T-helper 2 cell treated with Interferon-gamma antibody and Interleukin-4, amounts not matched to agents 5 μg/mL and 100 μg/mL, for 36 hours (primary cell): ENCODE data around the gene HBM.
"Not testable (repeated sequence)": the region's sequence is repeated elsewhere in the genome, so short reads cannot be mapped to it uniquely, and the experiment has no call there.

Source experiments
- DNase-seq: peaks from one replicate; pipeline ENCODE4 v3.0.0; 2021; ENCODE audit warnings: low spot score
- H3K27ac Mint-ChIP-seq: one replicate; pipeline ENCODE4 v1.8.0; 2021; ENCODE audit warnings: mild to moderate bottlenecking, mixed read lengths
- H3K27me3 Mint-ChIP-seq: one replicate; pipeline ENCODE4 v1.8.0; 2021; ENCODE audit warnings: low read depth, mixed read lengths
- H3K36me3 Mint-ChIP-seq: one replicate; pipeline ENCODE4 v1.8.0; 2021; ENCODE audit warnings: low read depth, mixed read lengths
- H3K4me1 Mint-ChIP-seq: one replicate; pipeline ENCODE4 v1.8.0; 2021; ENCODE audit warnings: low read depth, mixed read lengths
- H3K4me3 Mint-ChIP-seq: one replicate; pipeline ENCODE4 v1.8.0; 2022; ENCODE audit warnings: mild to moderate bottlenecking, moderate library complexity, mixed read lengths
- H3K9me3 Mint-ChIP-seq: one replicate; pipeline ENCODE4 v1.8.0; 2021; ENCODE audit warnings: mixed read lengths

Gene HBM

DNA sequence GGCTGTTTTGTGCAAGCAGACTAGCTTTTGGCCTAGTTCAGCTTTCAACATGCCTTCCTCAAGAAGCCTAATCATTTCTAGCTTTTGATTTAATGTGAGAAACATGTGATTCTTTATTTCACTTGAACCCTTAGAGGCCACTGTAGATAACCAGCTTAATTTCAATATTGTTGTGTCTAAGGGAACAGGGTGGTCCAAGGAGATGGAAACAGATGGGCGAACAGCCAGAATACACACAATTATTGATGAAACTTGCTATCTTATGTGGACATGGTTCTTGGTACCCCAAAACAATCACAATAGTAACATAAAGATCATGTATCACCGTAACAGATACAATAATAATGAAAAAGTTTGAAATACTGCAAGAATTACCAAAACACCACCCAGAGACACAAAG lies 32.1 kb upstream of the HBM start:
- Mint-ChIP-seq H3K4me1 (peaks cover 35% of the 10 kb centered on the region), H3K27me3 (no peaks in the 10 kb centered on the region), H3K36me3 (peaks cover 5% of the 10 kb centered on the region), H3K27ac (no peak overlapping the region), H3K9me3 (no peaks in the 10 kb centered on the region), H3K4me3 (no peak overlapping the region)
- no peak for DNase-seq

GRCh38 chr16:138049-138417 lies 27.7 kb upstream of the HBM start:
- Mint-ChIP-seq H3K36me3 (peaks cover 5% of the 10 kb centered on the region), H3K4me3 (peak overlapping the region; percentile 87), H3K9me3 (no peaks in the 10 kb centered on the region), H3K4me1 (peaks cover 18% of the 10 kb centered on the region), H3K27ac (peak overlapping the region; percentile 88), H3K27me3 (no peaks in the 10 kb centered on the region)
- DNase-seq, result peak; percentile 18

- Mint-ChIP-seq H3K9me3 (no peaks in the 10 kb centered on the region), H3K27me3 (peaks cover 8% of the 10 kb centered on the region), H3K27ac (no peak overlapping the region), H3K4me1 (peaks cover 8% of the 10 kb centered on the region), H3K4me3 (no peak overlapping the region), H3K36me3 (peaks cover 4% of the 10 kb centered on the region)
- no peak for DNase-seq
These were observed 25.5 kb upstream of the HBM start for GRCh38 chr16:140175-140857.

DNA sequence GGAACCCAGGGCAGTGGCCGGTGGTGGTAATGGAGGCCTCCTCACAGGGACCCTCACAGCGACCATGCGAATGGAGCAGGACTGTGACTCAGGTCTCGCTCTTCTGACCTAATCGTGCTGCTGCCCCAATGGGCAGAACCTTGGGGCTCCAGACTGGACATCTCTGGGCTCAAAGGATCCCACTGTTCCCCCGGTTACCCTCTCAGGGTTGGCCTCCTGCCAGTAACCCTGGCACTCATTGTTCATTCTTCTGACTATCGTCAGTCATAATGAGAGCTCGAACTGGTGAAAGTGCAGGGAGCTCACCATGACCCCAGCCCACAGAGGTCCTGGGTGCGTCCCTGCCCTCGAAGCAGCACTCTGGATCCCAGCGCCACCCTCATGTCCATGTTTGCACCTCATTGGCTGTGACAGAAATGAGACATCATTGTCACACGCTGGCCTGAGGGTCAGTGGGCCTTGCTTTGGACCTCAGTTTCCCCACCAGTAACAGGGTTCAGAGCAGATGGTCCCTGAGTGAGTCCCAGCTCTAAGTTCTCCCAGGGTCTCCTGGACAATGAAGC lies 23.3 kb upstream of the HBM start:
- H3K27me3 Mint-ChIP-seq, result peaks cover 13% of the 10 kb centered on the region
- H3K27ac Mint-ChIP-seq, result no peak overlapping the region
- H3K4me1 Mint-ChIP-seq, result no peaks in the 10 kb centered on the region

DNA sequence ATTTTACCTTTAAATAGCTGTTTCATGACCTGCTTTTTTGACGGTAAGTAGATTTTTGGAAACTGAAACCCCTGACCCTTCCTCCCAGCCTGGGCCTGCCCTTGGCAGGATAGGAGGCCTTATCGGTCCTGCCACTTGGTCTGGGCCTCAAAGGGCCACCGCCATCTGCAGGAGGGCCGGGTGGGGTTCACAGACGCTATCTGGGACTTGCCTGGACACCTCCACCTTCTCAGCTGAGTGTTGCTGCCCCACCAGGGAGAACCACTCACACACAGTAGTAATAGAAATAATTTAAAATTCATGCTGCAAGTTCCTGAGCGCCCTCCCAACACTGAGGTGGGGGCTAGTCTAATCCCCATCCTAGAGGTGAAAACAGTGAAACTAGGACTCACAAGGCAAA lies 22.7 kb upstream of the HBM start:
- Mint-ChIP-seq H3K4me1 (no peaks in the 10 kb centered on the region), H3K27ac (no peak overlapping the region), H3K36me3 (no peaks in the 10 kb centered on the region), H3K9me3 (no peaks in the 10 kb centered on the region), H3K27me3 (peaks cover 13% of the 10 kb centered on the region), H3K4me3 (no peak overlapping the region)
- no peak for DNase-seq

More for the DNA sequence above, 23.3 kb upstream of the HBM start:
- no peaks in the 10 kb centered on the region for H3K9me3 Mint-ChIP-seq
- H3K4me3 Mint-ChIP-seq, result no peak overlapping the region
- DNase-seq, result no peak
- H3K36me3 Mint-ChIP-seq, result no peaks in the 10 kb centered on the region

- Mint-ChIP-seq H3K9me3 (no peaks in the 10 kb centered on the region), H3K27me3 (peaks cover 13% of the 10 kb centered on the region), H3K36me3 (no peaks in the 10 kb centered on the region), H3K27ac (no peak overlapping the region), H3K4me3 (no peak overlapping the region), H3K4me1 (no peaks in the 10 kb centered on the region)
- DNase-seq, result no peak
These were observed 22.3 kb upstream of the HBM start for GRCh38 chr16:143456-143855.

DNA sequence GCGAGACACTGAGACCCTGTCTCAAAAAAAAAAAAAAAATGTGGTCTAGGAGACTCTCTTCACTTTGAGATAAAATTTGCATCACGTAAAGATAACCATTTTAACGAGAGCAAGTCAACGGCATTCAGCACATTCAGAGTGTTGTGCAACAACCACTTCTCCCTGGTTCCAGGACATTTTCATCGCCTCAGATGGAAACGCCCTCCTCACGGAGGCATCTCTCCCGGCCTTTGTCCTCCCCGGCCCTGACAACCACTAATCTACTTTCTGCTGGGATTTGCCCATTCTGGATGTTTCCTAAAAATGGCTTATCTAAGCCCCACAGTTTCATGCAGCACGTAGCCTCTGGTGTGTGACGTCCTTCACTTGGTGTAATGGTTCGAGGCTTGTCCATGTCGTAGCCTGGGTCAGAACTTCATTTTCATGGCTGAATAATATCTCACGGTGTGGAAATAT lies 21.0 kb upstream of the HBM start:
- no peak overlapping the region for H3K27ac Mint-ChIP-seq
- no peaks in the 10 kb centered on the region for H3K36me3 Mint-ChIP-seq
- no peak for DNase-seq
- H3K4me1 Mint-ChIP-seq, result no peaks in the 10 kb centered on the region
- H3K9me3 Mint-ChIP-seq, result no peaks in the 10 kb centered on the region
- no peak overlapping the region for H3K4me3 Mint-ChIP-seq
- peaks cover 18% of the 10 kb centered on the region for H3K27me3 Mint-ChIP-seq

DNA sequence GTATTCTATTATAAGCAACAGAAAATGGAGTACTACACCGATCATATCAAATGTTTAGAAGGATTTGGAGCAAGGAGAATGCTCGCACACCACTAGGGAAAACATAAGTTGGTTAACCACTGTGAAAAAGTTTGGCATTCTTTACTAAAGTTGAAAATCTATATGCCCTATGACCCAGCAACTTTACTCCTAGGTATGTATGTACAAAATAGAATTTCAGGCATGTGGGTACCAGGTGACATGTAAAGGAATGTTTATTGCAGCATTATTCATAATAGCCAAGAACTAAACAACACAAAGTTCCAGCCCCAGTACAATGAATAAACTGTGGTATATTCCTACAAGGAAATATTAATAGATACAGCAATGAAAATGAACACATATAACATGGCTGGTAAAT lies 19.1 kb upstream of the HBM start:
- peaks cover 28% of the 10 kb centered on the region for H3K27me3 Mint-ChIP-seq
- no peak overlapping the region for H3K4me3 Mint-ChIP-seq
- H3K9me3 Mint-ChIP-seq, result no peaks in the 10 kb centered on the region
- no peaks in the 10 kb centered on the region for H3K4me1 Mint-ChIP-seq
- no peak overlapping the region for H3K27ac Mint-ChIP-seq
- DNase-seq, result no peak
- H3K36me3 Mint-ChIP-seq, result no peaks in the 10 kb centered on the region

- Mint-ChIP-seq H3K27ac (no peak overlapping the region), H3K27me3 (peaks cover 30% of the 10 kb centered on the region), H3K4me3 (no peak overlapping the region), H3K4me1 (no peaks in the 10 kb centered on the region), H3K9me3 (no peaks in the 10 kb centered on the region), H3K36me3 (no peaks in the 10 kb centered on the region)
- DNase-seq, result no peak
These were observed 16.6 kb upstream of the HBM start for GRCh38 chr16:149024-149660.

DNA sequence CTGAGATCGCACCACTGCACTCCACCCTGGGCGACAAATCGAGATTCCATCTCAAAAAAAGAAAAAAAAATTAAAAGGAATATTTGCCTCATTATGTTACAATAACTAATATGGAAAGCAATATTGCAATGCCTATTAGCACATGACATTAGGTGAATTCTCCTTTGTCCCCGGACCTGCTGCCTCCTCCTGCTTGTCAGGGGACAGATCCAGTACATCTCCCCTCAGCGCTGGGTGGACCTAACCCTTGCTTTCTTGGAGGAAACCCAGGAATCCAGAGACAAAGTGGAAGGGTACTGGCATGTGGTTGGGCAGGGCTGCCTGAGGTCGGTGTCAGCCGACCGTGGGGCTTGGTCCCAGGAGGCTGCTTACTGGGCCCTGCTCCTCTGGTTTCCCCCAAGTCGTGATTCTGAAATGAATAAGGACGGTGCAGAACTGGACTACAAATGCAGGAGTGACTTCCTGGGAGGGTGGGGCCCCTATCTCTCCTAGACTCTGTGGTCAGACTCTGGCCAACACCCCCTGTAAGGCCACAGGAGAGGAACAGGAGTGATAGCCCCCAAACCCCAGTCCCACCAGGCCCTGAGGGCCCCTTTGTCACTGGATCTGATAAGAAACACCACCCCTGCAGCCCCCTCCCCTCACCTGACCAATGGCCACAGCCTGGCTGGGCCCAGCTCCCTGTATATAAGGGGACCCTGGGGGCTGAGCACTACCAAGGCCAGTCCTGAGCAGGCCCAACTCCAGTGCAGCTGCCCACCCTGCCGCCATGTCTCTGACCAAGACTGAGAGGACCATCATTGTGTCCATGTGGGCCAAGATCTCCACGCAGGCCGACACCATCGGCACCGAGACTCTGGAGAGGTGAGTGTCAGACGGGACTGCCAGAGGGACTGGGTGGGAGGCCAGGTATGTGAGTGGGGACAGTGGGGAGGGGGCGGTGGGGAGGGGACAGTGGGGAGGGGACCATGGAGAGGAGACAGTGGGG lies 13.3 kb upstream of the HBM start, which contains the start of gene HBZ:
Gene HBZ, plus strand, starts transcription at position 504 of the 988 bp plus-strand sequence. Its CDS starts 266 bp downstream, at position 770.
- no peaks in the 10 kb centered on the region for H3K9me3 Mint-ChIP-seq
- H3K36me3 Mint-ChIP-seq, result no peaks in the 10 kb centered on the region
- H3K27ac Mint-ChIP-seq, result no peak within 1 kb of the TSS
- H3K27me3 Mint-ChIP-seq, result peaks cover 38% of the 10 kb centered on the region
- no peak for DNase-seq
- no peak within 1 kb of the TSS for H3K4me3 Mint-ChIP-seq
- peaks cover 5% of the 10 kb centered on the region for H3K4me1 Mint-ChIP-seq

- H3K36me3 Mint-ChIP-seq, H3K27ac Mint-ChIP-seq, H3K4me1 Mint-ChIP-seq, DNase-seq, H3K9me3 Mint-ChIP-seq, H3K4me3 Mint-ChIP-seq: not testable (repeated sequence)
- peaks cover 42% of the 10 kb centered on the region for H3K27me3 Mint-ChIP-seq
These were observed 12.7 kb upstream of the HBM start for GRCh38 chr16:153129-153521.

DNA sequence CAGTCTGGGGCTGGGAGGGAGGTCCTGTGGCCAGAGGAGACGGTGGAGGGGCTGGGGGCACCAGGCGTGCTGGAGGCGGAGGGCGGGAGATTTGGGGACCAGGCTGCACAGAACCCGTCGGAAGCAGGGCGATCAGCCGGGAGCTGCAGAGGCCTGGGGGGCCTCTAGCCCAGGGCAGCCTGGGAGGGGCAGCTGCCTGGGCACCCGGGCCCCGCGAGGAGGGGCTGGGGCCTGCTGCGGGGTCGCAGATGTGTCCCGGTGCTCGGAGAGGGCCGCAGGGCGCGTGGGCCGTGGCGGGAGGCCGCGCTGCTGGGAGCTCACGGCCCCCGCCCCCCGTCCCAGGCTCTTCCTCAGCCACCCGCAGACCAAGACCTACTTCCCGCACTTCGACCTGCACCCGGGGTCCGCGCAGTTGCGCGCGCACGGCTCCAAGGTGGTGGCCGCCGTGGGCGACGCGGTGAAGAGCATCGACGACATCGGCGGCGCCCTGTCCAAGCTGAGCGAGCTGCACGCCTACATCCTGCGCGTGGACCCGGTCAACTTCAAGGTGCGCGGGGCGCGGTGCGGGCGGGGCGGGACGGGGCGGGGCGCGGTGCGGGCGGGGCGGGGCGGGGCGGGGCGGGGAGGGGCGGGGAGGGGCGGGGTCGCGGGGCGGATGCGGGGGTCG lies 12.1 kb upstream of the HBM start:
- not testable (repeated sequence) for H3K4me3 Mint-ChIP-seq, DNase-seq, H3K9me3 Mint-ChIP-seq, H3K4me1 Mint-ChIP-seq, H3K36me3 Mint-ChIP-seq, H3K27ac Mint-ChIP-seq
- peaks cover 45% of the 10 kb centered on the region for H3K27me3 Mint-ChIP-seq

DNA sequence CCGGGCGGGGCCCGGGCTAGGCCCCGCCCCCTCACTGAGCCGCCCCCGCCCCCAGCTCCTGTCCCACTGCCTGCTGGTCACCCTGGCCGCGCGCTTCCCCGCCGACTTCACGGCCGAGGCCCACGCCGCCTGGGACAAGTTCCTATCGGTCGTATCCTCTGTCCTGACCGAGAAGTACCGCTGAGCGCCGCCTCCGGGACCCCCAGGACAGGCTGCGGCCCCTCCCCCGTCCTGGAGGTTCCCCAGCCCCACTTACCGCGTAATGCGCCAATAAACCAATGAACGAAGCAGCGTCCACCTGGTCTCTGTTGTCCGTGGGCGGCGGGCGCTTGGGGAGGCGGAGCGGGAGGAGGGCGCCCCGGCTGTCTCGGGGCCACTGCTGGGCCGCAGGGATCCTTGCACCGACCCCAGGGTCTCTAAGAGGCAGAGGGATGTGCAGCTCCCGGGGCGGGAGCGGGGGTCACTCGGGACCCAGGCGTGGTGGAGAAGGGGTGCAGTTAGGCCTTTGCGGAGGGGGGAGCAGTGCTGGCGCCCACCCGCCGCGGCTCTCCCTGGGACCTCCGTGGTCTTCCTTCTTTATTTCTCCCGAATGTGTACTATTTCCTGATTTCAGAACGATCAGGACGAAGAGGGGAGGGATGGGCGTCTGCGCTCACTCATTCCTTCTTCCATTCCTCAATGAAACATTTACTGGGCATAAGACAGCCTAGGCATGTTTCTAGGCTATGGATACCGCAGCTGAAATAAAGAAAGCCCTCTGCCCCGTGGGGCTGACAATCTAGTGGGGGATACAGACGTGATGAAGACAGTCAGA lies 11.4 kb upstream of the HBM start:
- peak; percentile 32 for DNase-seq
- no peak overlapping the region for H3K27ac Mint-ChIP-seq
- peaks cover 5% of the 10 kb centered on the region for H3K4me1 Mint-ChIP-seq
- H3K4me3 Mint-ChIP-seq, result peak overlapping the region; percentile 64
- H3K9me3 Mint-ChIP-seq, result no peaks in the 10 kb centered on the region
- no peaks in the 10 kb centered on the region for H3K36me3 Mint-ChIP-seq
- H3K27me3 Mint-ChIP-seq, result peaks cover 48% of the 10 kb centered on the region
